ENCODE measurements around the gene SMYD2.

The SMYD2 gene

DNA sequence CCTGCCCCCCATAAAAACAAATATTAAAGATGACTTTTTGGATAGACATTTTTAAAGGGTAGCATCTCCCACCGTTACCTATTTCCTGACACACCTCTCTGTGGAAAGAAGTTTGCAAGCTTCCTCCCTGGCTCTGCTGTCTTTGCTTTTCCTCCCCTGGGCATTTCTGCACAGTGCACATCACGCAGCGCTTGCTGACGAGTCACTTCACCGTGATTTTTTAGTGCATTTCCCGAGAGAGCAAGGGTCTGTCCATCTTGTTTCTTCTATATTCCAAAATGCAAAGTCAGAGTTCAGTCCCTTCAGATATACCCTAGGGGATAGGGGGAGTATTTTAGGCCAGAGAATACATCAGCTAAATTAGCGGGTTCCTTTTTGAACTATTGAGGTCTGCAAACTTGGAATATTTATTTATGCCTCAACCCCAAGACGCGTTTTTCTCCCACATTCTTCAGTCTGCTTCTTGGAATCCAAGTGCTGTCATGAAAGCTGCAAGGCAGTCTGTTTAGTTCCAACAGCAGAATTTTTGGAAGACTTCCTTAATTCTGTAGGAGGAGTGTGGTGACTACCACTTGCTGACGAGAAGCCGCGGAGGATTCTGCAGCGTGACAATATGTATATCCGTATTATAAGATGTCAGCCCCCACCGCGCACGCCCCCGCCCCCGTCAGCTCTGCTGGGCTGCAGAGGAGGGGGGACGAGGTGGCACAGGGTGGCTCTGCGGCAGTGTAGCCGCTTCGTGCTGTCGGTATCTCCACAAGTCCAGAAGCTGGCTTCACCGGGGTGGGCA is 22.4 kb downstream of the SMYD2 start:
- DNase-seq: no peak

DNA sequence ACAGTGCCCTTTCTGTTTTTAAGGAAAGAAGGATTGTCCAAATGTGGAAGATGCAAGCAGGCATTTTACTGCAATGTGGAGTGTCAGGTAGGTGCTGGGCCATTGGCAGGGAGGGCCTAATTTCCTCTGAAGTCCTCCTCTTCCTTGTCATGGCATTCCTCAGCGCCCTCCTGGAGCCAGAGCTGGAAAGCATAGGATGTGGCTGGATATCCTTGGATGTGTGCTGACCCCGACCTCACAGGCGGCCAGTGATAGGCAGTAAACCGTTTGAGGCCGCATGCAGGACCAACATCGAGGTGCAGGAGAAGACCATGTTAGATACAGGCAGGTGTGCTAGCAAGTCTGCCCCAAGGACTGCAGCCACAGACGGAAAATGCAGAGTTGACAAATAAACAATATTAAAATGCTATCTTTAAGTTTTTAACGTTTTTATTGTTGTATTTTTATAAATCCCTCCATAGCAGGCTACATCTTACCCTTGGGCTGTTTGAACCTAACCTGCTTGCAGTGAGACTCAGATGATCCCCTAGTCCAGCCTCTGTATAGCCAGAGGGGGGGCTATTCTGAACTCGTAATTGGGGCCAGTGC is 24.3 kb downstream of the SMYD2 start:
- DNase-seq: no peak

DNA sequence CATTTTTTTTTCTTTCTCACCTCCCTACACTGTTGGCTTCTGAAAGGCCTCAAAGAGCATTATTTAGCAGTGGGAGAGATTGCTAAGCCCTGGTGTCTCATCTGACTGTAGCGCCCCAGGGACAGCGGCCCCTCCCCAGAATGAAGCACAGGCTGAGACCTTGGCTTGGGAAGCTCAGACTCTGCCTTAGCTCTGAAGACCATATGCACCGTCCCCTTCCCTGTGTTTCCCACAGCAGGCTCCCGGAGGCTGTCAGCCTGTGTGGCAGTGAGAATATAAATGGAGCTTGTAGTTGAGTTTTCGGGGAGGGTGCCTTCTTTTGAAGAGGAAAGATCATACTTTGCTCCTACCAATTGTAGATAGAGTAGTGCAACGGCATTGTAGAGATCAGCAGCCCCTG is 25.3 kb downstream of the SMYD2 start:
- DNase-seq: no peak

DNA sequence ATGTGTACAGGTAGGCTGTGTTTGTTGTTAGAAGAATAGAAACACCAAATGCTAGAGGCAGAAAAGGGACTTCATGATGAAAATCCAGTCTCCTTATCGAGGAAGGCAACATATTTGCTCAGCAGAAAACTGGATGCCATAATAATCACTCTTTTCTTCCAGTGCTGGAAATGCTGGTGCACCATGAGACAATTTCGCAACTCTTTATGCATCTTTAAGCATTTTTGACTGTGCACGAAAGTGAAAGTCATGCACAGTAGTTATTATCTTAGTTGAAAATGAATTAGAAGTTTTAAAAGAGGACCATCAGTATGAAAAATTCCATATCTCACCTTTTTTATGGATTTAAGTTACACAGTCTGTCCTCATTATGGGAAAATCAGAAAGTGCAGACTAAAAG is 29.1 kb downstream of the SMYD2 start:
- no peak for DNase-seq

DNA sequence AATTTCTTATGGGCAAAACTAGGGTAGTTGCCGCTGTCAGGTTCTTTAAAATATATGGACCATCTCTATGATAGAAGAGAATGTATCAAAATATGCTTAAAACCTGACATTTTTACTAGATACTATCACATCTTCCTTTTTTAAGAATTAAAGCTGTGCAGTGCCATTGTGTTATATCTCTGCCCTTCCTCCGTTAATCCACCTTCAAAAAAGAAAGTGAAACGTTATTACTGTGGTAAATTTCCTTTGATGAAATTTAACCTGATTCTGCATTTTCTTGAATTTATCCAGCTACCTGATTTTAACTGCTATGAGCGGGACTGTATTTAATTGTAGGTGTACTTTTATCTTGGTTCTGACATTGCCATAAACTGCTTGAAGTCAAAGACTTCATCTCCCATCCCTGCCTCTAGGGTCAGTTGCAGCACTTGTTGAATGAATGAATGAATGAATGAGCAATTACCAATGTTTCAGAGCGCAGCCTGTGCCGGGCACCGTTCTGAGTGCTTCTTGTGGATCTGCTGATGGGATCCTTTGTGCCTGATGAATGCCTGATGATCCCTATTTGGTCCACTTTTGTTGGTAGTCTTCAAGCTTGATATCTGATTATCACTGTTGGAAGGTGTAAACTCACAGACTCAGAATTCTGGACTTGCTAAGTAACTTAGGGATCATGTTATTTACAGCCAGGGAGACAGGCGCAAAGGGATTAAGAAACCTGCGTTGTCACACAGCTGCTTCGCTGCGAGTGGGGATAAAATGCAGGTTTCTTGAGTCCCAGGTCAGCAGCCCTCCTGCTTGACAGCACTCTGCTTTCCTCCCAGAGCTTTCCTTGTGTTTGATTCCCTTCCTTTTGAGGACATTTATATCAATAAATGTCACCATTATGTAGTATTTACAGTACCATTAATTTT is 30.1 kb downstream of the SMYD2 start:
- no peak for DNase-seq

DNA sequence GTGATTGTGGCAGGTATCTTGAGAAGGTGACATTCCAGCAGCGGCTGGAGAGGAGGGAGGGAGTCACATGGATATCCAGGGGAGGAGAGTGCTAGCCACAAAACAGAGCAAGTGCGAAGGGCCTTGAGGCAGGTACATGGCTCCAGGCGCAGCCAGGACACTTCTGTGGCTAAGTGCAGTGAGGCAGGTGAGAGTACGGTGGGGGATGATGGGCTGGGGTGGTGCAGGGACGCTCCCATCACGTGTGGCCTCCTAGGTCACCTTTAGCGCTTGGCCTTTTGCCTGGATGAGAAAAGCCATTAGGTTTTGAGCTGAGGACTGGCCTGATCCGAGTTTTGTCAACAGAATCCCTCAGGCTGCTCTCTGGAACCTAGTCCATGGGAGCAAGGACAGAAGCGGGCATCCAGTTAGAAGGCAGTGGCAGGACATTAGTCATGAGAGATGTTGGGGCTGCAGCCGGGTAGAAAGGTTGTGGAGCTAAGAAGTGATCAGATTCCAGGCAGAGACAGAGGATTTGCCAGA is 31.6 kb downstream of the SMYD2 start:
- no peak for DNase-seq

DNA sequence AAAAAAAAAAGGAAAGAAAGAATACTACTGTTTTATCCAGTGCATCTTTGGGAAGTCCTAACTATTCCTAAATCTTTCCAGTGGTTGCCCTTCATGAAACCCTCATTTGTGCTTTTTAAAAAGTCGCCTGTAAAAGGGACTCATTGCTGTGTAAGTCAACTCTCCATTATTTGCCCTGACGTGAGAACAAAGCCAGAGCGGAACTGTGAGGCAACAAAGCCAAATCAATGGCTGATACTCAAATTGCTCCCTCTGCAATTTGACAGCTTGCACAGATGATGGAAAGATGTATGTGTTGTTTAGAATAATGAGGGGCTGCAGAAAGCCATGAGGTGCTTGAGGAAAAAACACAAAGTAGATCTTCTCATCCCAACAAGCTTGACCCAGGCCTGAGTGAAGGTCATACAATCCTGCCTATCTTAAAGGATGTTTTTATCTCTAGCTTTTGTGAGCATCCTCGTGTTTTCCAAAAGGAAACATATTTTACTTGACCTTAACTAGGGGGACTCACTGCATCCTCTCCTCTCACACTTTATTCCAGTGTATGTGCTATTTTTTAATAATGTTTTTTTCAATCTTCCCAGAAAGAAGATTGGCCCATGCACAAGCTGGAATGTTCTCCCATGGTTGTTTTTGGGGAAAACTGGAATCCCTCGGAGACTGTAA is 33.4 kb downstream of the SMYD2 start:
- DNase-seq: no peak

DNA sequence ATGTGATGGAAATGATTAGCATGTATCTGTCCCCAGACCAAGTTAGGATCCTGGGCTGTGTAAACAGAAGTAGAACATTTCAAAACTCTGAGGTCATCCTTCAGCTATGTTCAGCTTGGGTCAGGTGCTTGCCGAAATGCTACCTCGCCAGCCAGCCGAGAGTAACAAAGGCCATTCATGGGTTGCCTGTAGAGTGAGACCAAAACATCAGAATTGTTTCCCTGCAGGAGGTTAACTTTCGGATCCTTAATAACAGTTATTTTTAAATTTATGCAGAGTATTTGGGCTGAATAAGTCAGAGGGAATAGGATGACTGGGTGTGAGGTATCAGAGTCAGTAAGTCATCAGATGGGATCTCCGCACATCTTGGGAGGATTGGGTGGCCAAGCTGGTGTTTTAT is 35.6 kb downstream of the SMYD2 start:
- no peak for DNase-seq

DNA sequence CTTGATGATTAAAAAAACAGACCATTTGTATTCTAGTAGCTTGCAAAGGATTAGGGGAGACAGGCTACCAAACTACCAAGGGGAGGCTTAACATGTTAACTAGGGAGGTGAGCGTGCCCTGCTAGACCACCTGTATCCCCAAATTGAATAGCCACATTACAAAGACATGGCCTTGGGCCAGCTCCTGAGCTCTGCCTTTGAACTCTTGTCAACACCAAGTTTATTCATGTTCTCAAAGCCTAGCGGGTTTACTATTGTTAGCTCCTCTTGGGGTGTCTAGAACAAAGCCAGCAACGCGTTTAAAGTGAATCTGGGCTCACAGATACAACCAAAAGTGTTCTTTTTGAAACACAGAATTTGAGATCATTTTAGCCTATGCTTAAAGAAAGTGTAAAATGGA is 36.3 kb downstream of the SMYD2 start:
- DNase-seq: no peak

DNA sequence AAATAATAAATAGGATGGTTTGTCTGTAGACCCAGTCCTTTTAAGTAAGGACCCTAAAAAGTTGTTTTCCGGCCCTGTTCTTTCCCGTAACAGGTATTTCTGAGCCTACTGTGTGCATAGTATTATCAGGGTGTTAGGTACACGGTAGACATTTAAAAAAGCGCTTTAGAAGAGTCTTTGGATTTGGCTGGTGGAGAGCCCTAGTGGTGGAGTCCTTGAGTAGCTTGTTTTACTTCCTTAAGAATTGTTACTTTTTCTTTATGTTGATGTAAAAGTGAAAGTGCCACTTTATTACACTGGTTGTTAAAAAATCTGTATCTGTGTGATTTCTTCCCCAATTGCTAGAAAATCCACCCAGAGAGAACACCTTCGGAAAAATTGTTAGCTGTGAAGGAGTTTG is 36.8 kb downstream of the SMYD2 start:
- DNase-seq: no peak

DNA sequence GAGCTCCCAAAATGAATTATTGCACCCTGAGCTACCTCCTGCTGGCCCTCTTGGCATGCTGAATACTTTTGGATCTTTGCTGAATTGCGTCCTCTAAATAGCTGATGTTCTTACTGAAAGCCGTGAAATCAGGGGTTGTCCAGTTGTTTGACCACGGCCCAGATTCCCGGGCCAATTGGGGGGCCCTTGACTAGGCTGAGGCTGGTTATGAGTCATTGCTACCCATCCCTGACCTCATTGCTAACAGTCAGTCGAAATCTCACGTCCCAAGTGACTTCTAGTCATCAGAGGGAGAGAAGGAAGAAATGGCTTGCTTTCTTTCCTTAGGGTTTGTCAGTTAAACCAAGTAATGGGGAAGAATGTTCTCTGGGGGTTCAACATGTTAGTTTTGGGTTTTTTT is 37.4 kb downstream of the SMYD2 start:
- no peak for DNase-seq

DNA sequence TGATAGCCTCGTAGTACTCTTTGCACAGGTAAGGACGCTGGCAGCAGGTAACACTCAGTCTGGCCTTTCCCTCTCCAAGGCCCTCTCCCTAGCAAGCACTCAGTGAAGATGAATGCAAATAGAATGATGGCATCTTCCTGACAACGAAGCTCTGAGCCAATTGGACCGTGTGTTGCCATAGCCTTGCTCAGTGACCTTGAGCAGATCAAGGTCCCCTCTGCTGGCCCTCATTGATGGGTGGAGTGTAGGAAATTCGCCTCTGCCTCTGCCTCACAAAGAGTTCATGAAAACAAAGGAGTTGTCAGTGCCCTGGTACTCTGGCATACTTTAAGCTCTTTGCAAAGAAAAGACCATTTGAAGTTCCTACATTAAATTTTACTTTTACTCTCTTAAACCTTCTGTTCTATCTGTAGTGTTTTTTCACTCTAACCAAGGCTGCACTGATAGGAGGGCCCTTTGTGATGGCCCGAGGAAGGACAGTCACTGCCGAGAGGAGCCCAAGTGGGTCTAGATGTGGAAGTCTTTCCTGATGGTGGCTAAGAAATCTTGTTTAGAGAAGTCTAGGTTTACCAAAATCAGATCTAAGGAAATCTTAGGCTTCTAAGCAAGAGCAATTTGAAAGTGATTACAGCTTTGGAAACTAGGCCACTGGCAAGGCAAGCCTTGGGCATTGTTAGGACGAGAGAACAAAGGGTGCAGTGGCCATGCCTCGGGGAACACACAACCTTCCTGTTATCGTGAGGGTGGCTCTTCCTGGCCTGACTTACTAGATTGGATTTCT is 38.2 kb downstream of the SMYD2 start:
- DNase-seq: no peak

DNA sequence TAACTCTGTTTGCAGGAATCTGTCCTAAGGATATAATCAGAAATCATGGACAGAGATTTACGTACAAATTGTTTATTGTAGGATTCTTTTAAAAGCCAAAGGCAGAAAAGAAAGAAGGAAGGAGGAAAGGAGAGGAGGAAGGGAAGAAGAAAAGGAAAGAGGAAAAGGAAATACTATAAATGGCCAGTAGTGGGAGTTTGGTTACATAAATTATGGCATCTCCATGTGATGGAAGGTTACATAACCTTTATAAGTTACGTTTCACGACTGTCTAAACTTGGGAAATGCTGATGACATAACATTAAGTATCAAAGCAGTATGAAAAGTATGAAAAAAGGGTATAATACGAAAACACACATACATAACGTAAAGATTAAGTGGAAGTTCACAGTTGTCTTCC is 39.0 kb downstream of the SMYD2 start:
- no peak for DNase-seq

DNA sequence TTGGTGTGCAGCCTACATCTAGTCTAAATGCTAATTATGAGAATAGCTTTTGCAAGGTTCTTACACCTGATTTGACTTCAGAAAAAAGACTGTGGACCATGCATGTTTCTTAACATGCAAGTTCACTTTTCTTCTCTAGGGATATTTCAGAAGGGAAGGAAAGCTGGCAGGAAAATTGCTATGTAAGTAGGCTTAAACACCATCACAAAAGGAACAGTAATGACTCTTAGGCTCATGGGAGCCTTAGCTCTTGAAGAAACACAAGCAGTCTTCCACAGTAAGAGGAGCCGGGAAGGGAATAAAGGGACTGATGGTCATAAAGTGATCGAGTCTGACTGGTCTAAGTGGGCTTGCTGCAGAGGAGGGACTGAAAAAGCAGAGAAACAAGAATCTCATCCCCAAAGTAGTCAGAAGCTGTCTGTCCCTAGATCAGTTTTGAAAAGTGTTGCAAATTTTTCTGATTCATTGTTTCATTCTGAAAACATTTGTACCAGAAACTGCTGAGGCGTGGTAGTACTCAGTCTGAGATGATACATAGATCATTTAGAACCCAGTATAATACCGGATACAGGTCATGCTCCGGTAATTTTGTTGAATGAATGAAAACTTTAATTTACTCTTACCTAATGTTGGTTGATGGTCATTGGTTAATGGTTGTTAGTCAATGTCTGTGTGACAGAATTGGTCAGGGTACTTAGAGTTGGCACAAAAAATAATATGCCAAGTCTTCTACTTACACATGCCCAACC is 40.9 kb downstream of the SMYD2 start:
- no peak for DNase-seq

DNA sequence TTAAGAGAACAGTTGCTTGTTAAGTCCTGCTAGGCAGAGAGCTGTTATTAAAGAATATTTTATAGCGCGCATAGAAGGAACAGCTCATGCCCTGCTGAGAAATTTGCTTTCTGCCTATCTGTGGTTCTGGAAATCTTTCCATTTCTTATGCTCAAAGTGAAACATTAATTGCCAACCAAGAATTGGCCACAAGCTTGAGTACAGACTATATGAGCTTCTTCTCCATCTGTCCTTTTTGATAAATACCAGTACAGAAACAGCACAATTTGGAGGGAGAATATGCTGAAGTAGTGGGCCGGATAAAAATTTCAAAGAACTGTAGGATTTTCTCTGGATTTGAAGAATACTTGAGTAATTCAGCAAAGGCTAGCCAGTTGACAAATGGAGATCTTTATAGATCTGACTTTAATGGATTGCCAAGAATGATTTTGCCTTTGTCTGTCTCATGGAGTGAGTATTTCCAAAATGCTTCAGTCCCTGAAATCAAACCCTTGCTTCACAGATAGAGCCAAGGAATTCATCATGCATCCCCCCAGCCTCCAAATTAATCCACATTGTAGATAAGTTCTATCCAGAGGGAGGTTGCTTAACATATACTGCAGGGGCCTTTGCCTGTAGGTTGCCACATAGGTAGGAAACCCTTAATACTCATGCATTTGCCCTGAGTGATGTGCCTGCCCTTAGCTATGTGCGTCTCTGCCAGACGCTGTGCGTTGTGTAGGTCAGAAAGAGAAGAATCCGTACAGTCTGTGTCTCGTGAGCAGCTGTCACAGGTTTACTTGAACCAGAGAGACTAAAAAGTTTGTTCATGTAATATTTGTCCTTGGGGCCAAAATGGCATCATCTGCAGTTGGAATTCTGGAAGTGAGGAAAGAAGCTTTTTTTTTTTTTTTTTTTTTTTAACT is 44.2 kb downstream of the SMYD2 start:
- no peak for DNase-seq

DNA sequence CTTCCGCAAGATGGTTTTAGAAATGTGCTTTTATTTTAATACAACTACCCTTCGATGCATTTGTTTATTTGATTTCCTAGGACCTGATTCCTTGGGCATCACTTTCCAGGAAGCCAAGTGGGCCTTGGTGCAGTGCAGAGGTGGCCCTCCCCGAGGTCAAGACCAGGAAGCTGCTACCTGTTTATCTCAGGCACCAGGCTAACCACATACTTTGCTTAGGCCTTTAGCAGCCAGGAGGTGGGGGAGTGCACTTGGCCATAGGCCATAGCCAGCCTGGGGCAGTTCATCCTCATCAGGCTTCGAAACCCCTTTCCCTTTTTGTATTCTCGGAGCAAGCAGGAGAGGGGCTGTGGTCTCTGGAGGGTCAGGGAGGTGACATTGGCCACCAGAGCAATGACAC is 45.4 kb downstream of the SMYD2 start:
- DNase-seq: no peak

DNA sequence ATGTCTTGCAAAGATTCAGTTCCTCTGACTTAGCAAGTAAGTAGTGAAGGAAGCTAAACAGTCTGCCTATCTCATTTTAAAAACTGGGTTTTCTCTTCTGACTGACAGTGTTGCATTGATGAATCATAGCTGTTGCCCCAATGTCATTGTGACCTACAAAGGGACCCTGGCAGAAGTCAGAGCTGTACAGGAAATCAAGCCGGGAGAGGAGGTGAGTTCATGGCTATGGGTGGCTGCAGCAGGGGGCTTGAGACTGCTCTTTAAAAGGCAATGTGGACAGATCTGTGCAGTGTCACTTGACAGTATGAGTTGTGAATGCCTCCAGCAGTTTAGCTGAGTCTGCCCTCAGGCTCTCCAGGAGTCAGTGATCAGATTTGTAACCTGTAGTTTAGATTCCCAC is 46.6 kb downstream of the SMYD2 start:
- no peak for DNase-seq

DNA sequence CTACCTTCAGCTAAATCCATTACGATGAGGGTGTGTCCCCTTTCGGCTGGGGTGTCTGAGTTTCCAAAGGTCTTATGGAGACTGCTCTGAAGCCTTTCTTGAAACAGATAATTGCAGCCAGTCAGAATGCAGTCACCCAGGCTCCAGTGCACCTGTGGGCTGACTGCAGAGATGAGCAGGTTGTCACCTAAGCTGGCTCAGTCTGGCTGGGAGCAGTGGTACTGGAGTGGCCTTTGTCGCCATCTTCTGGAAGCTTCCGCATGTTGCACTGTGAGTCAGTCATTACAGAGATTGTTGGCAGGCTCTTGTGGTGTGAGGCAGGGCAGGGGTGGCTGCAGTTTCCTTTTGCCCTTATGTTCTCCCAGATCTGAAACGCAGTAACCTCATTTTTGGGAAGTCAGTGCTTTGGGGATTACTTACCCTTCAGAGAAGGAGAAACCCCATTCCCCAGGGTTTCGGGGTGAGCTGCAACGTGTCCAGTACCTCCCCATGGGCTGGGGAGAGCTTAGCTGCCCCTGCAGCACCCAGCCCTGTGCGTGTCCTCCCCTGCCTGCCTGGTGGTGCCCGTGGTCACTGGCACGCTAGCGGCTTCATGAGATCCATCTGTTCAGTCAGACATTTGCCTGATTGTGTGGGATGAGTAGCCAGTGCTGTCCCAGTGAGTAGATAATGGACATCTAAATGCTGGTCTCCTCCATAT is 48.0 kb downstream of the SMYD2 start:
- peak; percentile 69 for DNase-seq

DNA sequence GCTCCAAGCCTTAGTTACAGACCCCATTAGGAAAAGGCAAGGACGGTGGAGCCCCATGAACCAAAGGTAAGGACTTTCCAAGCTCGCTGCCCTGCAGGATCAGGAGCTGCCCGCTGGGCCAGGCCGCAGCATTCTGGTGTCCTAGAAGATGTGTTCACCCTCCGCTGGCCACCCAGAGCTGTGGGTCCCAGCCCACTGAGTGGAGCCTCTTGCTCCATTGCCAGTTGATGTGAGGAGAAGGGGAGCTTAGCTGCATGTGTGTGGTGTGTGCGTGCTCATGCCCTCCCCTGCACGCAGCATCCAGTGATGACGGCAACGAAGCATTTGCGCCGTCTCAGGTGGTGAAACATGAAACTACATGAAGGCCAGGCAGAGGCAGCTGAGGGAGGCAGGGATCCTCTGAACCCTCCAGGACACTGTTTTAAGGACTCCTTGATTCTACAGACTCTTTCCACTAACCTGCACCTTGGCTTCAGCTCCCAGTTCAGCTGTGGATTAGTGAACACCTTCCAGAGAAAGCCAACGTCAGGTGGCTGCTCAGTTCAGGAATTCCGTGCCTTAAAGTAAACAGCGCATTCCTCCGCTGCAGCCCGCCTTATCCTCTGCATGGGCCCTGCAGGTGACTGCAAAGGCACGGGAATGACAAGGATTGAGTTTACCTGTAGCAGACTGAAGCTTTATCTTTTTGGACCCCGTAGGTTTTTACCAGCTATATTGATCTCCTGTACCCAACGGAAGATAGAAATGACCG is 48.7 kb downstream of the SMYD2 start:
- no peak for DNase-seq
